NCI-H774 (cell line): ENCODE measurements around the gene AKAP8L.

Experiments
- DNase-seq: peaks from one replicate; lab custom pipeline; 2025; lab: John Stamatoyannopoulos, UW

Gene AKAP8L

GRCh38 chr19:15448778-15449619, 30.2 kb upstream of the AKAP8L start:
- no peak for DNase-seq

GRCh38 chr19:15448044-15448777, 29.4 kb upstream of the AKAP8L start:
- DNase-seq, result no peak

GRCh38 chr19:15447057-15447456, 28.3 kb upstream of the AKAP8L start:
- no peak for DNase-seq

- DNase-seq, result no peak
Observed at GRCh38 chr19:15445807-15446376, 27.1 kb upstream of the AKAP8L start.

GRCh38 chr19:15445227-15445605, 26.4 kb upstream of the AKAP8L start:
- no peak for DNase-seq

GRCh38 chr19:15444505-15445226, 25.9 kb upstream of the AKAP8L start:
- no peak for DNase-seq

- DNase-seq, result no peak
Observed at GRCh38 chr19:15443838-15444237, 25.1 kb upstream of the AKAP8L start.

GRCh38 chr19:15443325-15443724, 24.5 kb upstream of the AKAP8L start:
- no peak for DNase-seq

- no peak for DNase-seq
Observed at GRCh38 chr19:15442142-15442920, 23.5 kb upstream of the AKAP8L start.

GRCh38 chr19:15441317-15441716, 22.5 kb upstream of the AKAP8L start:
- DNase-seq, result no peak

- no peak for DNase-seq
Observed at GRCh38 chr19:15439821-15440641, 21.2 kb upstream of the AKAP8L start.

GRCh38 chr19:15439078-15439799, 20.5 kb upstream of the AKAP8L start:
- DNase-seq, result no peak

GRCh38 chr19:15438577-15438976, 19.8 kb upstream of the AKAP8L start:
- DNase-seq, result no peak

GRCh38 chr19:15438124-15438496, 19.3 kb upstream of the AKAP8L start:
- no peak for DNase-seq

GRCh38 chr19:15437355-15438123, 18.8 kb upstream of the AKAP8L start:
- DNase-seq, result no peak

GRCh38 chr19:15436826-15437110, 18.0 kb upstream of the AKAP8L start:
- DNase-seq, result no peak

- DNase-seq, result no peak
Observed at GRCh38 chr19:15436012-15436825, 17.4 kb upstream of the AKAP8L start.

GRCh38 chr19:15433519-15434069, 14.8 kb upstream of the AKAP8L start:
- no peak for DNase-seq
